ENCODE data around the gene SERPINB7.

DNA sequence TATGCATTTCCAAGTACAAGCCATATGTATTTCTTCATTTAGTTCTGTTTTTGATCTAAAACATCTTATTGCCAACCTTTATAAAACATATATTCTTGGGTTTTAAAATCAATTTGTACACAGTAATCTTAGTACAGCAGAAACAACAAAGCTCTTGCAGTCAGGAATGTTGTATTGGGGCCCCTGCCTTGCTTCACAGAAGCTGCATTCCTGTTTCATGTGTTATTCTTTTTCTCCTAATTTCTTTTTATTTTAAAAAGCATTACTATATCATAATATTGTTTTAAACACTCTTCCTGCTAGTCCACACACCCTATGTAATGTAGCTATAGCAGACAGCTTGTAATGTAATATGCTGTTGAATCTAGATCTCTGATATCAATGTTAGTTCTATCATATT is 24.0 kb downstream of the SERPINB7 start:
- TF ChIP-seq POLR2A (IDR thresholded peaks at IDR 0.05) (no peak), POLR2AphosphoS5 (IDR thresholded peaks at IDR 0.05) (no peak)
- TF ChIP-seq, protein P1, sequence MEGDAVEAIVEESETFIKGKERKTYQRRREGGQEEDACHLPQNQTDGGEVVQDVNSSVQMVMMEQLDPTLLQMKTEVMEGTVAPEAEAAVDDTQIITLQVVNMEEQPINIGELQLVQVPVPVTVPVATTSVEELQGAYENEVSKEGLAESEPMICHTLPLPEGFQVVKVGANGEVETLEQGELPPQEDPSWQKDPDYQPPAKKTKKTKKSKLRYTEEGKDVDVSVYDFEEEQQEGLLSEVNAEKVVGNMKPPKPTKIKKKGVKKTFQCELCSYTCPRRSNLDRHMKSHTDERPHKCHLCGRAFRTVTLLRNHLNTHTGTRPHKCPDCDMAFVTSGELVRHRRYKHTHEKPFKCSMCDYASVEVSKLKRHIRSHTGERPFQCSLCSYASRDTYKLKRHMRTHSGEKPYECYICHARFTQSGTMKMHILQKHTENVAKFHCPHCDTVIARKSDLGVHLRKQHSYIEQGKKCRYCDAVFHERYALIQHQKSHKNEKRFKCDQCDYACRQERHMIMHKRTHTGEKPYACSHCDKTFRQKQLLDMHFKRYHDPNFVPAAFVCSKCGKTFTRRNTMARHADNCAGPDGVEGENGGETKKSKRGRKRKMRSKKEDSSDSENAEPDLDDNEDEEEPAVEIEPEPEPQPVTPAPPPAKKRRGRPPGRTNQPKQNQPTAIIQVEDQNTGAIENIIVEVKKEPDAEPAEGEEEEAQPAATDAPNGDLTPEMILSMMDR (IDR thresholded peaks at IDR 0.05), result no peak

Measured in gastroesophageal sphincter (tissue), 3 donors.